Calu3 (cell line): Measurements from ENCODE around the gene WDR90. TPM values are rescaled to one million over a fixed set of nuclear protein-coding genes. Genes with fewer than 3 reads are reported as not detected.

Experiments
- BruUV-seq: library from RNA; stranded (reverse); fragments of 400-500 nt; replicated peaks from 2 replicates; lab custom pipeline; 2021; lab: Mats Ljungman, UMichigan
- CTCF ChIA-PET: fragments of 300-600 bp; sonication (Branson Sonifier 250); formaldehyde crosslinking; loops from one replicate; lab custom pipeline; 2022; ENCODE audit warnings: antibody characterized with exemption; lab: Charles Lee
- DNase-seq: peaks from one replicate; pipeline ENCODE4 v3.0.0; 2022
- H3K27ac Mint-ChIP-seq: one replicate; pipeline ENCODE4 v1.8.0; 2022; ENCODE audit warnings: mixed read lengths; ENCODE audit not compliant: unreplicated experiment
- H3K27me3 Mint-ChIP-seq: one replicate; pipeline ENCODE4 v1.8.0; 2022; ENCODE audit warnings: mixed read lengths; ENCODE audit not compliant: unreplicated experiment
- H3K36me3 Mint-ChIP-seq: one replicate; pipeline ENCODE4 v1.8.0; 2022; ENCODE audit warnings: mild to moderate bottlenecking, moderate library complexity, mixed read lengths; ENCODE audit not compliant: insufficient read depth, unreplicated experiment
- H3K4me1 Mint-ChIP-seq: one replicate; pipeline ENCODE4 v1.8.0; 2022; ENCODE audit warnings: mild to moderate bottlenecking, low read depth, mixed read lengths; ENCODE audit not compliant: unreplicated experiment
- H3K4me3 Mint-ChIP-seq: one replicate; pipeline ENCODE4 v1.8.0; 2022; ENCODE audit warnings: mild to moderate bottlenecking, low read depth, moderate library complexity, mixed read lengths; ENCODE audit not compliant: unreplicated experiment
- H3K9me3 Mint-ChIP-seq: one replicate; pipeline ENCODE4 v1.8.0; 2022; ENCODE audit warnings: low read depth, mixed read lengths; ENCODE audit not compliant: unreplicated experiment
- CTCF ChIP-seq: fragments of 200-600 bp; IDR thresholded peaks from one replicate; pipeline ENCODE4 v1.8.0; 2022; ENCODE audit warnings: antibody characterized with exemption; ENCODE audit not compliant: unreplicated experiment
- intact Hi-C: fragments of 100-400 bp; cut with micrococcal nuclease; formaldehyde crosslinking; loops from one replicate; pipeline ENCODE4 v1.10.0; 2022; ENCODE audit not compliant: unreplicated experiment
- total RNA-seq: library from RNA; stranded (reverse); gene quantifications from 2 replicates; pipeline ENCODE4 v1.2.3, GENCODE V29; 2022

The WDR90 gene
- total RNA-seq, 1 experiment from 2014 or later, result 142 TPM

GRCh38 chr16:649631-650030, 466 bp downstream of the WDR90 start:
- TSS peak; percentile 21 for BruUV-seq
- peak overlapping the region; percentile 47 for H3K27ac Mint-ChIP-seq
- peak overlapping the region; percentile 77 for H3K4me3 Mint-ChIP-seq
- no peak for DNase-seq
- H3K27me3 Mint-ChIP-seq, result no peaks in the 10 kb centered on the region
- peaks cover 87% of the 10 kb centered on the region for H3K36me3 Mint-ChIP-seq
- peaks cover 17% of the 10 kb centered on the region for H3K4me1 Mint-ChIP-seq
- TF ChIP-seq CTCF, result no peak
- H3K9me3 Mint-ChIP-seq, result no peaks in the 10 kb centered on the region
- intact Hi-C loops, result no loop called here
- CTCF ChIA-PET, result interaction anchor here (0.5 to 0.9 kb wide), 3 partner anchors 12 to 78 kb away, joined by 3 read pairs; no protein-coding TSS in a partner anchor

- Mint-ChIP-seq H3K9me3 (no peaks in the 10 kb centered on the region), H3K27me3 (no peaks in the 10 kb centered on the region), H3K4me1 (no peaks in the 10 kb centered on the region), H3K4me3 (no peak overlapping the region), H3K27ac (no peak overlapping the region), H3K36me3 (peaks cover 72% of the 10 kb centered on the region)
- no peak for TF ChIP-seq CTCF
- no peak for DNase-seq
- intact Hi-C loops, result no loop called here
- no TSS peak for BruUV-seq
- CTCF ChIA-PET, result no interaction called here
These were observed 2.7 kb downstream of the WDR90 start for GRCh38 chr16:651844-652243.

GRCh38 chr16:652454-653305, 3.5 kb downstream of the WDR90 start:
- Mint-ChIP-seq H3K4me3 (no peak overlapping the region), H3K27ac (no peak overlapping the region), H3K4me1 (no peaks in the 10 kb centered on the region), H3K27me3 (no peaks in the 10 kb centered on the region), H3K9me3 (no peaks in the 10 kb centered on the region), H3K36me3 (peaks cover 66% of the 10 kb centered on the region)
- DNase-seq, result no peak
- no peak for TF ChIP-seq CTCF
- CTCF ChIA-PET, result no interaction called here
- no TSS peak for BruUV-seq
- intact Hi-C loops, result no loop called here

- BruUV-seq, result no TSS peak
- Mint-ChIP-seq H3K4me1 (no peaks in the 10 kb centered on the region), H3K36me3 (peaks cover 59% of the 10 kb centered on the region), H3K27ac (no peak overlapping the region), H3K27me3 (no peaks in the 10 kb centered on the region), H3K4me3 (no peak overlapping the region), H3K9me3 (no peaks in the 10 kb centered on the region)
- no peak for DNase-seq
- CTCF ChIA-PET, result no interaction called here
- TF ChIP-seq CTCF, result no peak
- intact Hi-C loops, result no loop called here
These were observed 4.9 kb downstream of the WDR90 start for GRCh38 chr16:654034-654433.
